ENCODE measurements around the gene KAT8.

GRCh38 chr16:31107465-31107867 lies 10.0 kb upstream of the KAT8 start:
- TF ChIP-seq, protein P1, sequence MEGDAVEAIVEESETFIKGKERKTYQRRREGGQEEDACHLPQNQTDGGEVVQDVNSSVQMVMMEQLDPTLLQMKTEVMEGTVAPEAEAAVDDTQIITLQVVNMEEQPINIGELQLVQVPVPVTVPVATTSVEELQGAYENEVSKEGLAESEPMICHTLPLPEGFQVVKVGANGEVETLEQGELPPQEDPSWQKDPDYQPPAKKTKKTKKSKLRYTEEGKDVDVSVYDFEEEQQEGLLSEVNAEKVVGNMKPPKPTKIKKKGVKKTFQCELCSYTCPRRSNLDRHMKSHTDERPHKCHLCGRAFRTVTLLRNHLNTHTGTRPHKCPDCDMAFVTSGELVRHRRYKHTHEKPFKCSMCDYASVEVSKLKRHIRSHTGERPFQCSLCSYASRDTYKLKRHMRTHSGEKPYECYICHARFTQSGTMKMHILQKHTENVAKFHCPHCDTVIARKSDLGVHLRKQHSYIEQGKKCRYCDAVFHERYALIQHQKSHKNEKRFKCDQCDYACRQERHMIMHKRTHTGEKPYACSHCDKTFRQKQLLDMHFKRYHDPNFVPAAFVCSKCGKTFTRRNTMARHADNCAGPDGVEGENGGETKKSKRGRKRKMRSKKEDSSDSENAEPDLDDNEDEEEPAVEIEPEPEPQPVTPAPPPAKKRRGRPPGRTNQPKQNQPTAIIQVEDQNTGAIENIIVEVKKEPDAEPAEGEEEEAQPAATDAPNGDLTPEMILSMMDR (IDR thresholded peaks at IDR 0.05; ENCODE audit: borderline replicate concordance, extremely low read depth, low read length, poor library complexity, severe bottlenecking), result no peak
- TF ChIP-seq EZH2 (IDR thresholded peaks at IDR 0.05; ENCODE audit: borderline replicate concordance, low read depth, low read length, severe bottlenecking), result no peak
